GM20000 (cell line): ENCODE results near the gene SYCP3.

Experiments used
- DNase-seq: peaks from one replicate; pipeline ENCODE4 v3.0.0; 2012; ENCODE audit warnings: low spot score
- CTCF ChIP-seq: IDR thresholded peaks from 2 replicates; pipeline ENCODE4 v1.5.1; 2012; ENCODE audit warnings: mild to moderate bottlenecking, control low read depth; ENCODE audit errors: extremely low read depth, missing control alignments

The SYCP3 gene

GRCh38 chr12:101780599-101780998, 41.3 kb upstream of the SYCP3 start:
- no peak for DNase-seq
- no peak for TF ChIP-seq CTCF

- no peak for DNase-seq
Observed at GRCh38 chr12:101779626-101780025, 40.4 kb upstream of the SYCP3 start.

GRCh38 chr12:101779200-101779599, 39.9 kb upstream of the SYCP3 start:
- no peak for TF ChIP-seq CTCF

More at GRCh38 chr12:101779626-101780025, 40.4 kb upstream of the SYCP3 start:
- TF ChIP-seq CTCF, result no peak

GRCh38 chr12:101777978-101778377, 38.7 kb upstream of the SYCP3 start:
- TF ChIP-seq CTCF, result no peak
- no peak for DNase-seq

More at GRCh38 chr12:101779200-101779599, 39.9 kb upstream of the SYCP3 start:
- DNase-seq, result no peak

GRCh38 chr12:101777485-101777884, 38.2 kb upstream of the SYCP3 start:
- TF ChIP-seq CTCF, result no peak
- DNase-seq, result no peak

- no peak for TF ChIP-seq CTCF
Observed at GRCh38 chr12:101775816-101776215, 36.6 kb upstream of the SYCP3 start.

GRCh38 chr12:101773650-101774162, 34.4 kb upstream of the SYCP3 start:
- DNase-seq, result peak; percentile 70
- TF ChIP-seq CTCF, result peak; percentile 71

More at GRCh38 chr12:101775816-101776215, 36.6 kb upstream of the SYCP3 start:
- no peak for DNase-seq
